IMR-90 (cell line): Measurements from ENCODE around the gene RNF34. TPM values are rescaled to one million over a fixed set of nuclear protein-coding genes. Genes with fewer than 3 reads are reported as not detected.

Experiments used
- ATAC-seq: fragments of 200-7000 bp; cut with Tn5 transposase; 2 replicates; pipeline ENCODE4 v1.9.1; 2020; ENCODE audit warnings: low read depth, mild to moderate bottlenecking, moderate library complexity
- BruUV-seq: library from RNA; stranded (reverse); fragments of 400-500 nt; replicated peaks from 2 replicates; lab custom pipeline; 2021; lab: Mats Ljungman, UMichigan
- CTCF ChIA-PET: fragments of 300-600 bp; formaldehyde crosslinking; extraction: SDS; loops from one replicate; lab custom pipeline; 2021; ENCODE audit warnings: antibody characterized with exemption; lab: Yijun Ruan, JAX
- POLR2A ChIA-PET: fragments of 300-600 bp; sonication (Branson Sonifier 250); formaldehyde crosslinking; loops from one replicate; lab custom pipeline; 2022; ENCODE audit warnings: antibody characterized with exemption; ENCODE audit not compliant: unreplicated experiment; lab: Charles Lee
- DNase-seq: peaks from one replicate; pipeline ENCODE4 v3.0.0; 2013
- H2AFZ ChIP-seq: replicated peaks from 2 replicates; pipeline ENCODE3; 2013; ENCODE audit warnings: low read length, mild to moderate bottlenecking; ENCODE audit not compliant: poor library complexity
- H2AK5ac ChIP-seq: 2 replicates; pipeline ENCODE4 v1.6.1; 2013; ENCODE audit warnings: low read depth, low read length, inconsistent platforms
- H2AK9ac ChIP-seq: replicated peaks from 2 replicates; pipeline ENCODE3; 2013; ENCODE audit warnings: mild to moderate bottlenecking, low read depth, low read length, moderate library complexity; ENCODE audit not compliant: poor library complexity
- H2BK120ac ChIP-seq: 2 replicates; pipeline ENCODE4 v1.6.1; 2013; ENCODE audit warnings: low read depth, low read length, inconsistent platforms
- H2BK15ac ChIP-seq: 3 replicates; pipeline ENCODE4 v1.6.1; 2013; ENCODE audit warnings: low read depth, low read length, inconsistent platforms
- H2BK20ac ChIP-seq: 2 replicates; pipeline ENCODE4 v1.6.1; 2013; ENCODE audit warnings: low read depth, mild to moderate bottlenecking, inconsistent platforms, low read length, moderate library complexity
- H2BK5ac ChIP-seq: 2 replicates; pipeline ENCODE4 v1.6.1; 2013; ENCODE audit warnings: mild to moderate bottlenecking, low read depth, low read length, inconsistent platforms; ENCODE audit not compliant: poor library complexity, severe bottlenecking
- H3K14ac ChIP-seq: replicated peaks from 2 replicates; pipeline ENCODE4 v1.6.1; 2013; ENCODE audit warnings: low read depth, low read length, inconsistent platforms
- H3K18ac ChIP-seq: 2 replicates; pipeline ENCODE4 v1.6.1; 2013; ENCODE audit warnings: low read depth, low read length, control low read depth
- H3K23ac ChIP-seq: 2 replicates; pipeline ENCODE4 v1.6.1; 2013; ENCODE audit warnings: low read depth, low read length, inconsistent platforms
- H3K27ac ChIP-seq: 2 replicates; pipeline ENCODE4 v1.5.1; 2013; ENCODE audit warnings: mild to moderate bottlenecking, control low read depth, low read length; ENCODE audit not compliant: insufficient read depth
- H3K27me3 ChIP-seq: 2 replicates; pipeline ENCODE4 v1.6.1; 2013; ENCODE audit warnings: low read length; ENCODE audit not compliant: control insufficient read depth, insufficient read depth
- H3K36me3 ChIP-seq: 2 replicates; pipeline ENCODE4 v1.6.1; 2013; ENCODE audit warnings: low read length, mixed read lengths; ENCODE audit not compliant: control insufficient read depth, insufficient read depth
- H3K4ac ChIP-seq: 2 replicates; pipeline ENCODE4 v1.6.1; 2013; ENCODE audit warnings: low read depth, low read length, inconsistent platforms
- H3K4me1 ChIP-seq: 2 replicates; pipeline ENCODE4 v1.6.1; 2013; ENCODE audit warnings: low read length, mixed read lengths; ENCODE audit not compliant: control insufficient read depth, insufficient read depth
- H3K4me2 ChIP-seq: 2 replicates; pipeline ENCODE4 v1.6.1; 2013; ENCODE audit warnings: low read depth, mild to moderate bottlenecking, control low read depth, low read length, moderate library complexity
- H3K4me3 ChIP-seq: 2 replicates; pipeline ENCODE4 v1.5.1; 2013; ENCODE audit warnings: low read depth, mild to moderate bottlenecking, control low read depth, low read length, moderate library complexity; ENCODE audit not compliant: insufficient read depth
- H3K56ac ChIP-seq: 2 replicates; pipeline ENCODE4 v1.6.1; 2013; ENCODE audit warnings: low read length, inconsistent platforms; ENCODE audit not compliant: insufficient read depth; ENCODE audit errors: extremely low read depth
- H3K79me1 ChIP-seq, 2 experiments: 2 replicates each; pipeline ENCODE4 v1.6.1; 2013; ENCODE audit warnings: low read length in 2 of 2, inconsistent platforms in 1 of 2, low read depth in 1 of 2
- H3K9ac ChIP-seq: 2 replicates; pipeline ENCODE4 v1.6.1; 2013; ENCODE audit warnings: low read depth, low read length, control low read depth
- H3K9me1 ChIP-seq: 2 replicates; pipeline ENCODE4 v1.6.1; 2013; ENCODE audit warnings: low read length, inconsistent platforms; ENCODE audit not compliant: insufficient read depth
- H3K9me3 ChIP-seq: 2 replicates; pipeline ENCODE4 v1.6.1; 2013; ENCODE audit warnings: low read length; ENCODE audit not compliant: control insufficient read depth, insufficient read depth
- H4K20me1 ChIP-seq: 2 replicates; pipeline ENCODE4 v1.6.1; 2013; ENCODE audit warnings: low read length, inconsistent platforms; ENCODE audit not compliant: insufficient read depth
- H4K5ac ChIP-seq: 2 replicates; pipeline ENCODE4 v1.6.1; 2013; ENCODE audit warnings: mild to moderate bottlenecking, low read depth, low read length, control low read depth
- H4K8ac ChIP-seq, 2 experiments: 2 replicates each; pipeline ENCODE4 v1.6.1; 2013; ENCODE audit warnings: low read depth in 2 of 2, low read length in 2 of 2, control low read depth in 1 of 2, inconsistent platforms in 1 of 2
- H4K91ac ChIP-seq: 2 replicates; pipeline ENCODE4 v1.6.1; 2013; ENCODE audit warnings: low read depth, low read length, inconsistent platforms; ENCODE audit not compliant: insufficient read depth
- BHLHE40 ChIP-seq: fragments of 150-350 bp; IDR thresholded peaks from 2 replicates; pipeline ENCODE4 v1.6.1; 2016; ENCODE audit warnings: mild to moderate bottlenecking, low read depth, low read length
- RAD21 ChIP-seq: IDR thresholded peaks from 2 replicates; pipeline ENCODE4 v1.6.1; 2012; ENCODE audit warnings: low read length, improper control_type of control experiment
- WGBS, 2 experiments: methylation state at CpG; one replicate each; pipeline versions ENCODE4 v1.1.5 to v1.1.7; 2013; ENCODE audit warnings: missing lambda C conversion rate in 2 of 2; ENCODE audit not compliant: insufficient read length in 1 of 2; ENCODE audit errors: extremely low coverage in 2 of 2; 5-methylcytosine and 5-hydroxymethylcytosine counted together
- dilution Hi-C: fragments of 300-500 bp; cut with HindIII; formaldehyde crosslinking; loops from one replicate; pipeline ENCODE4 v1.14.3; 2018; ENCODE audit warnings: low sequenced_read_pairs; ENCODE audit not compliant: unreplicated experiment
- in situ Hi-C: fragments of 300-500 bp; cut with MboI; formaldehyde crosslinking; loops from 3 replicates; pipeline ENCODE4 v1.14.3; 2019; ENCODE audit warnings: low sequenced_read_pairs, inconsistent platforms, mixed read lengths
- intact Hi-C: fragments of 100-400 bp; cut with micrococcal nuclease; formaldehyde crosslinking; loops from 2 replicates; pipeline ENCODE4 v1.10.0; 2022
- polyA plus RNA-seq, 3 experiments: library from polyadenylated mRNA; depleted of rRNA; stranded (reverse); fragments of >200 nt; gene quantifications; 2 replicates each; pipeline ENCODE4 v1.2.3, GENCODE V29; 2012; ENCODE audit warnings: low replicate concordance in 1 of 3
- total RNA-seq: library from RNA; depleted of rRNA; stranded (reverse); fragments of >200 nt; gene quantifications from 2 replicates; pipeline ENCODE4 v1.2.3, GENCODE V29; 2012
- TF ChIP-seq, protein P1 (sequence below): fragments of 150-350 bp; IDR thresholded peaks from 2 replicates; pipeline ENCODE4 v1.6.1; 2017; ENCODE audit warnings: mild to moderate bottlenecking, antibody characterized with exemption, low read length, low read depth
- TF ChIP-seq, protein P2 (sequence below): fragments of 150-350 bp; IDR thresholded peaks from 2 replicates; pipeline ENCODE4 v1.6.1; 2016; ENCODE audit warnings: low read depth, mild to moderate bottlenecking, low read length, moderate library complexity, borderline replicate concordance

RNF34 gene
- total and polyA plus RNA-seq, 2 of the 4 experiments (the other 2 are of a cell fraction) = 33.2 to 69.5 TPM

DNA sequence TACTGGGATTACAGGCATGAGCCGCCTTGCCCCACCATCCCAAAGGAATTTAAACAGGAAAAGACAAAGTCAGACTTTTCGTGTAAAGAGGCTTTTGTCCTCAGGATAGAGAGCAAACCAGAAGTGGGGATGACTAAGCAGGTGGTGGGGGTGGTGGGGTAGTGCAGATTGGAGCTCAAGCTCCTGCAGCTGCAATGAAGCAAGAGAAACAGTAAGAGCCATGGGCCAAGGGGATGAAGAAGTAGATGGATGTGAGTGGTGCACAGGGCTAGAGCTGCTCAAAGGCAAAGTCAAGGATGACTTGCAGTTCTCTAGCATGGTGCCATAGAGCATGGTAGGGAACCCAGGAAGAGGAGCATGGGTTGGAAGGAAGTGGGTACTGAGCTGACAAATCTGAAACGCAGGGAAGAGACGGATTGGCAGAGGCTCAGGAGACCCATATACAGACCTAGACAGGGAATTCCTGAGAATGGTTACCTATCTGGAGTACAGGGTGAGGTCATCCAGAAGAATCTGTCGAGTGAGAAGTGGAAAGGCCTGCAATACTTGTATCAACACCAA lies 11.4 kb upstream of the RNF34 start (continued):
- TF ChIP-seq, protein P1, sequence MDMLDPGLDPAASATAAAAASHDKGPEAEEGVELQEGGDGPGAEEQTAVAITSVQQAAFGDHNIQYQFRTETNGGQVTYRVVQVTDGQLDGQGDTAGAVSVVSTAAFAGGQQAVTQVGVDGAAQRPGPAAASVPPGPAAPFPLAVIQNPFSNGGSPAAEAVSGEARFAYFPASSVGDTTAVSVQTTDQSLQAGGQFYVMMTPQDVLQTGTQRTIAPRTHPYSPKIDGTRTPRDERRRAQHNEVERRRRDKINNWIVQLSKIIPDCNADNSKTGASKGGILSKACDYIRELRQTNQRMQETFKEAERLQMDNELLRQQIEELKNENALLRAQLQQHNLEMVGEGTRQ = no peak

DNA sequence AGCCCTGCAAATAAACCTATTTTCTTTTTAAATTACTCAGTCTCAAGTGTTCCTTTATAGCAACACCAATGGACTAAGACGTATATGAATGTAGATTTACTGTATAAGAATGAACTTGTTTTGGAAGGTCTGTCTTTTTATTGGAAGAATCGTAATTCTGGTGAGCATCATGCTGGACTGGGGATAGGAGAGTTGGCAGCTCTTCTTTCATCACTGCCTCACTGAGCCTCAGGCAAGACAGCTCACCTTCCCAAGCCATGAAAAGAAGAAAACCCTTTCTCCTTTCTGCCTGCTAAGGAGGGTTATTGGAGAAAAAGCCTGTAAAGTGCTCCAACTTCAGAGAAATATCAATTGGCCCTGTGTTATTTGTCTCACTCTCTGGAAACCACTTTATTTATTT lies 9.1 kb upstream of the RNF34 start:
- Histone ChIP-seq H2AK5ac (no peak overlapping the region), H3K4me3 (no peak overlapping the region), H2AK9ac (no peak overlapping the region), H3K4ac (no peak overlapping the region), H3K9ac (no peak overlapping the region), H4K91ac (no peak overlapping the region), H4K5ac (no peak overlapping the region), H3K9me1 (peaks cover 6% of the 10 kb centered on the region; the same call in 1 of the 2 replicates), H4K20me1 (no peaks in the 10 kb centered on the region), H3K23ac (no peak overlapping the region), H3K27me3 (no peaks in the 10 kb centered on the region), H3K9me3 (no peaks in the 10 kb centered on the region), H2AFZ (no peak overlapping the region), H3K36me3 (no peaks in the 10 kb centered on the region), H2BK5ac (no peak overlapping the region), H3K4me1 (peaks cover 5% of the 10 kb centered on the region), H3K4me2 (no peak overlapping the region), H2BK20ac (0 out of 2 replicates have a peak overlapping the region, but pooled peaks have one; percentile 34), H3K27ac (no peak overlapping the region), H2BK15ac (no peak overlapping the region), H4K8ac (no peak overlapping the region), H2BK120ac (no peak overlapping the region), H3K14ac (no peak overlapping the region), H3K79me1 (no peaks in the 10 kb centered on the region), H3K18ac (no peak overlapping the region), H3K56ac (no peak overlapping the region)
- ChIA-PET POLR2A (no interaction called here), CTCF (interaction anchor here (0.6 to 1.0 kb wide), 3 partner anchors 9 to 149 kb away, joined by 3 read pairs; no protein-coding TSS in a partner anchor)
- no peak for ATAC-seq
- no TSS peak for BruUV-seq
- TF ChIP-seq RAD21 = no peak
- TF ChIP-seq, protein P2, sequence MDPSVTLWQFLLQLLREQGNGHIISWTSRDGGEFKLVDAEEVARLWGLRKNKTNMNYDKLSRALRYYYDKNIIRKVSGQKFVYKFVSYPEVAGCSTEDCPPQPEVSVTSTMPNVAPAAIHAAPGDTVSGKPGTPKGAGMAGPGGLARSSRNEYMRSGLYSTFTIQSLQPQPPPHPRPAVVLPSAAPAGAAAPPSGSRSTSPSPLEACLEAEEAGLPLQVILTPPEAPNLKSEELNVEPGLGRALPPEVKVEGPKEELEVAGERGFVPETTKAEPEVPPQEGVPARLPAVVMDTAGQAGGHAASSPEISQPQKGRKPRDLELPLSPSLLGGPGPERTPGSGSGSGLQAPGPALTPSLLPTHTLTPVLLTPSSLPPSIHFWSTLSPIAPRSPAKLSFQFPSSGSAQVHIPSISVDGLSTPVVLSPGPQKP = no peak
- TF ChIP-seq BHLHE40 = no peak
- intact Hi-C loops (no loop called here), in situ Hi-C loops (loop anchor here (5.0 kb wide), 1 partner anchor 39 kb away; the partner anchor contains the start of gene ANAPC5), dilution Hi-C loops (no loop called here)
- DNase-seq = no peak
- WGBS, 2 experiments = no CpG with 5 or more reads among the region's 2 CpGs
